ENCODE measurements around the gene NHLRC1.

NHLRC1 gene

DNA sequence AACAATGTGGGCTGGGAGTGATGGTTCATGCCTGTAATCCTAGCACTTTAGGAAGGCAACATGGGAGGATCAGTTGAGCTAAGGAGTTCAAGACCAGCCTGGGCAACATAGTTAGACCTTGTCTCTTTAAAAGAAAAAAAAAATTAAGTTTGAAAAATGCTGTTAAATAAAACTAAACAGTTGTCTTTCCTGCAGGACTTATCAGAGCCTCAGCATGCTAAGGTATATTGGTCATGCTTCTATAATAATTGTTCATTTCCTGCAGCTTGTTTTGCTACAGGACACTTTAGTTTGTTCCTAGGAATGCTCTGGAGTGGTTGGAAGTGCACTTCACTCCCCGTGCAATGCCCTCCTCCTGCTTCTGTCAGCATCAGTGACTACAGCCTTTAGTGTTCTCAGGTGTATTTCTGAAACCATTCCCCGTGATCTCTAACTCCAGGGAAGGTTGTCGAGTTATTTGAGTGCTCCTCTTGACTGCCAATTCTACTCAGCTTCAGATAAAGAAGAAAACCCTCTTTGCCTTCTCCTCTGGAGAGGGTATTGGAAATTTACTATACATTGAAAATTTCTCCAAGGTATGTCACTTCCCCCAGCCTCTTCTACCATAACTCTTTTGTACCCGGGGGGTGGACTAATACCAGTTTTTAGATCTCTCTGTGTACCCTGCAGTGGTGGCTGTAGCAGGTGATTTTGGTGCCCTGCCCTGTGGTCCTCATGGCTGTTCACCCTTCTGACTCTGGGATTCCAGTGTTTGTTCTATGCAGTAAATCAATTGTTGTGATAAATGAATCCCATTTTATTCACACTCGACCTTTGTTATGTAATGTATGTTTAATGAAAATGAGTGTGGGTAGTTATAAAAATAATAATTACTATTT, 33.8 kb downstream of the NHLRC1 start:
- no peak overlapping the region for H3K4me3 ChIP-seq (ENCODE audit: low read depth, low read length)
- no peak for DNase-seq (ENCODE audit: low read depth)
- TF ChIP-seq, protein P1, sequence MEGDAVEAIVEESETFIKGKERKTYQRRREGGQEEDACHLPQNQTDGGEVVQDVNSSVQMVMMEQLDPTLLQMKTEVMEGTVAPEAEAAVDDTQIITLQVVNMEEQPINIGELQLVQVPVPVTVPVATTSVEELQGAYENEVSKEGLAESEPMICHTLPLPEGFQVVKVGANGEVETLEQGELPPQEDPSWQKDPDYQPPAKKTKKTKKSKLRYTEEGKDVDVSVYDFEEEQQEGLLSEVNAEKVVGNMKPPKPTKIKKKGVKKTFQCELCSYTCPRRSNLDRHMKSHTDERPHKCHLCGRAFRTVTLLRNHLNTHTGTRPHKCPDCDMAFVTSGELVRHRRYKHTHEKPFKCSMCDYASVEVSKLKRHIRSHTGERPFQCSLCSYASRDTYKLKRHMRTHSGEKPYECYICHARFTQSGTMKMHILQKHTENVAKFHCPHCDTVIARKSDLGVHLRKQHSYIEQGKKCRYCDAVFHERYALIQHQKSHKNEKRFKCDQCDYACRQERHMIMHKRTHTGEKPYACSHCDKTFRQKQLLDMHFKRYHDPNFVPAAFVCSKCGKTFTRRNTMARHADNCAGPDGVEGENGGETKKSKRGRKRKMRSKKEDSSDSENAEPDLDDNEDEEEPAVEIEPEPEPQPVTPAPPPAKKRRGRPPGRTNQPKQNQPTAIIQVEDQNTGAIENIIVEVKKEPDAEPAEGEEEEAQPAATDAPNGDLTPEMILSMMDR (IDR thresholded peaks at IDR 0.05; ENCODE audit: insufficient read depth, low read depth, low read length, missing control alignments) = no peak

DNA sequence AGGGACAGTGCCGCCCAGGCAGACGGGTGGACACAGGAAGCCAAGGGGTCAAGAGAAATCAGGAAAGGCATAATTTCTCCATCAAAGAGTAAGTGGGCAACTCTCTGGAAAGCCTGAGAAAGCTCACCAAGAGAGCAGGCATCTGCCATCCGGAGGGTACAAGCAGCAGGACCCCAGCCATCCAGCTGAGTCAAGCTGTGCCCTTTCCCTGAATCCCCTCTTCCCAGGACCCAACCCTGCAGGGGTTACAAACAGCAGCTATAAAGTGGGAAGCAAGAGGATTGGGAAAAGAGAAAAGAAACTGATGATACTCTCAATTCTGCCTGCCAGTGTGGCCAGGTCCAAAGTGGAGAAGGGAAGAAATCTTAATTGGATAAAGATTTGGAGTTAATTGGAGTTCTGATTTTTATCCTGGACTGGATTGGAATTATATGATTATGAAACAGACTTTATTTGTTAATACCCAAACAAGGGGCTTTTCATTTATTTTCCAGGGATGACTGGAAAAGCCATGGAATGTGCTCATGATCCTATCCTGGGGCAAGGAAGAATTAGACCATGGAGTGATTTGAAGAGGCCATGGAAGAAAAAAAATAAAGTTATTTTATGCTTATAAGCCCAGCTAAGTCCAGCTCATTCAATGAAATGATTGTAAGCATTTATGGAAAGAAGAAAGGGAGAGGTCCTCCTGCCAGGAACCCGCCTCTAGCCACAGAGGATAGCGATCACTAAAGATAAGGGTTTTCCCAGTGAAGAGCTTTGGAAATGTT, 34.9 kb downstream of the NHLRC1 start:
- no peak for DNase-seq (ENCODE audit: low read depth)
- TF ChIP-seq, protein P1 (IDR thresholded peaks at IDR 0.05; ENCODE audit: insufficient read depth, low read depth, low read length, missing control alignments) = no peak
- H3K4me3 ChIP-seq (ENCODE audit: low read depth, low read length) = no peak overlapping the region

DNA sequence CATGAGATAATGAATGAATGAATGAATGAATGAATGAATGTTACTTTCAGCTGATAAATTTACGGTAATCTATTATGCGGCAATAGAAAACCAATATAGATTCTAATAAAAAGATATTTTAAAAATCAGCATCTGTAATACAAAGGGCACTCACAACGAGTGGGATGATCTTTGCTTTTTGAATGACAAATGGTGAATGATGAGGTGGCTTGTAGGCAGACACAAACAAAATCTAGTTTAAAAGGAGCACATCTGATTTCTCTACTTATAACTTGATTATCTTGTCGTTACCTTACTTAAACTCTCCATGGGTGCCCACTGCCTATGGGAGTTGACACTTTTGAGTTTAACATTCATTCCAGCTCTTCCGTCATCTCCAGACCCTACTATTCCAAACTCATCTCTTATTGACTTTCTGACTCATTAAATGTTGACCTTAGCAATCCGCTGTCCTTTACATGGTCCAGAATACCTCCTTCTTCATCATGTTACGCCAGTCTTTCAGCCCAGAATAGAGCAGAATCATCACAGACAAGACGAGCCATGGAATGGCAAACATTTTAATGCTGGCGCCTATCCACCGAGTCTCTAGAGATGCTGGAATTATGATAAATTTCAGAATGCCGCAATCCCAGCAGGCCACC, 41.3 kb downstream of the NHLRC1 start:
- TF ChIP-seq, protein P1 (IDR thresholded peaks at IDR 0.05; ENCODE audit: insufficient read depth, low read depth, low read length, missing control alignments) = no peak
- no peak for DNase-seq (ENCODE audit: low read depth)
- no peak overlapping the region for H3K4me3 ChIP-seq (ENCODE audit: low read depth, low read length)

DNA sequence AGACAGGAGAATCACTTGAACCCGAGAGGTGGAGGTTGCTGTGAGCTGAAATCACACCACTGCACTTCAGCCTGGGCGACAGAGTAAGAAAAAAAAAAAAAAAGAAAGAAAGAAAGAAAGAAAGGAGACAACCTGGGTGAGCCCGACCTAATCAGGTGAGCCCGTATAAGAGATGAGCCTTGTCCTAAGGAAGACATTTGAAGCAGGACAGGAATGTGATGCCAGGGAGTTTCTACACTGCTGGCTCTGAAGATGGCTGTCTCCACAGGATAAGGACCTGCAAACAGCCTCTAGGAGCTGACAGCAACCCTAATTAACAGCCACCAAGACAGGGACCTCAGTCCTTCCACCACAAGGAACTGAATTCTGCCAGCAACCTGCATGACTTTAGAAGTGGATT, 41.9 kb downstream of the NHLRC1 start:
- no peak overlapping the region for H3K4me3 ChIP-seq (ENCODE audit: low read depth, low read length)
- DNase-seq (ENCODE audit: low read depth) = no peak
- TF ChIP-seq, protein P1 (IDR thresholded peaks at IDR 0.05; ENCODE audit: insufficient read depth, low read depth, low read length, missing control alignments) = no peak

DNA sequence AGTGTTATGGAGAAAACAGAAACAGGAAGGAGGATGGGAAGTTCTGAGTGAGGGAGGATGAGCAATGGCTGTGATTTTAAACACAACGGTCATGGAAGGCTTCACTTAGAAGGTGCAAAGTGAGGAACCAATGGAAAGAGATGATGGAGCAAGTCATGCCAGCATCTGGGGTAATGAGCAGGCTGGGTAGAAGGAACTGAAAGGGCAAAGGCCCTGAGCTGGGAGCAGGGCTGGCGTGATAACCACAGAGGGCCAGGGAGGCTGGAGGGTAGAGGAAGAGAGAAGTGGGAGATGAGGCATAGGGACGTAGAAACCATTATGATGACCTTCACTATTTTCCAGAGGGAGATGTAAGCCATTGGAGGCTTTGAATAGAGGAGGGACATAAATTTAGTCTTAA, 43.6 kb downstream of the NHLRC1 start:
- H3K4me3 ChIP-seq (ENCODE audit: low read depth, low read length) = no peak overlapping the region
- no peak for DNase-seq (ENCODE audit: low read depth)
- TF ChIP-seq, protein P1 (IDR thresholded peaks at IDR 0.05; ENCODE audit: insufficient read depth, low read depth, low read length, missing control alignments) = no peak

DNA sequence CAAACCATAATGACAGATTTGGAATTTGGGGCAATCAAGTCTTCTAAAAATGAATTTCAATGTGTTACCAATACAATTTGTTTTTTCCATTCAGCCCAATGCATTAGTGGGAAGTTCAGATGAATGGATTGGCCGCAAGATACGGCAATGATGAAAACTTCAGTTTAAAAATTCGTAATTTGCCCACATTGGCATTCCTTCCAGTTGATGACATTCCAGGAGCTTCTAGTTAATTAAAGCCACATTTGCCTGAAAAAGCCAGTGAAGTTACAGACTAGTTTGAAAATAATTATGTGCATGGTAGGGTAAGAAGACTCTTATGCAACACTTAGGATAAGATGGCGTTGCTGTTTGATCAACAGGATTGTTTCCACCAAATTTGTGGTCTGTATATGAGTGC, 46.2 kb downstream of the NHLRC1 start:
- DNase-seq (ENCODE audit: low read depth) = no peak
- H3K4me3 ChIP-seq (ENCODE audit: low read depth, low read length) = no peak overlapping the region
- TF ChIP-seq, protein P1 (IDR thresholded peaks at IDR 0.05; ENCODE audit: insufficient read depth, low read depth, low read length, missing control alignments) = no peak

All from GM12865 (cell line).